H1 (cell line): ENCODE results near the gene MBD3. TPM values are rescaled to one million over a fixed set of nuclear protein-coding genes. Genes with fewer than 3 reads are reported as not detected.

ENCODE experiments used
- CTCF ChIA-PET: fragments of 300-600 bp; sonication (Branson Sonifier 250); formaldehyde crosslinking; loops from one replicate; lab custom pipeline; 2021; ENCODE audit not compliant: partially characterized antibody; lab: Charles Lee
- POLR2A ChIA-PET: fragments of 300-600 bp; sonication (Branson Sonifier 250); formaldehyde crosslinking; loops from one replicate; lab custom pipeline; 2021; ENCODE audit warnings: inconsistent platforms; ENCODE audit not compliant: partially characterized antibody; lab: Charles Lee
- DNase-seq, 2 experiments: peaks; one replicate each; pipeline versions ENCODE4 v3.0.0 to v3.0.0-alpha.2; 2010 to 2022; ENCODE audit warnings: low spot score in 2 of 2, low read depth in 1 of 2, mixed read lengths in 1 of 2
- FAIRE-seq: peaks from 2 replicates; lab custom pipeline; 2011; peaks lifted over from hg19 to GRCh38; lab: Jason Lieb, UNC
- H2AFZ ChIP-seq: 2 replicates; pipeline ENCODE4 v1.8.1; 2012; ENCODE audit warnings: low read length, inconsistent platforms
- H2AK5ac ChIP-seq: 2 replicates; pipeline ENCODE4 v1.6.1; 2013; ENCODE audit warnings: low read depth, low read length
- H2BK120ac ChIP-seq: replicated peaks from 2 replicates; pipeline ENCODE3; 2013; ENCODE audit warnings: low read depth, low read length, inconsistent platforms
- H2BK12ac ChIP-seq: 2 replicates; pipeline ENCODE4 v1.6.1; 2013; ENCODE audit warnings: low read depth, low read length
- H2BK15ac ChIP-seq: 2 replicates; pipeline ENCODE4 v1.6.1; 2013; ENCODE audit warnings: low read length
- H2BK20ac ChIP-seq: 2 replicates; pipeline ENCODE4 v1.6.1; 2013; ENCODE audit warnings: low read length
- H2BK5ac ChIP-seq: 2 replicates; pipeline ENCODE4 v1.6.1; 2013; ENCODE audit warnings: low read depth, low read length
- H3K14ac ChIP-seq: 2 replicates; pipeline ENCODE4 v1.6.1; 2013; ENCODE audit warnings: inconsistent platforms; ENCODE audit not compliant: insufficient read length
- H3K18ac ChIP-seq: 2 replicates; pipeline ENCODE4 v1.6.1; 2013; ENCODE audit warnings: low read length; ENCODE audit errors: extremely low read depth
- H3K23ac ChIP-seq: 2 replicates; pipeline ENCODE4 v1.6.1; 2013; ENCODE audit warnings: inconsistent platforms; ENCODE audit not compliant: insufficient read length
- H3K23me2 ChIP-seq: 2 replicates; pipeline ENCODE4 v1.6.1; 2013; ENCODE audit warnings: low read depth, low read length
- H3K27ac ChIP-seq: 2 replicates; pipeline ENCODE4 v1.6.1; 2011; ENCODE audit warnings: low read depth, low read length, inconsistent platforms
- H3K27me3 ChIP-seq, 4 experiments: replicated peaks in 1 of 4; 1 replicate in 1 of 4; 2 replicates in 3 of 4; pipeline versions ENCODE4 v1.6.1 to v1.8.1; 2011 to 2013; ENCODE audit warnings: low read length in 3 of 4, mild to moderate bottlenecking in 3 of 4, inconsistent platforms in 2 of 4, mixed read lengths in 2 of 4, moderate library complexity in 1 of 4; ENCODE audit not compliant: control insufficient read depth in 3 of 4, insufficient read depth in 3 of 4; ENCODE audit errors: extremely low read depth in 1 of 4
- H3K36me3 ChIP-seq, 4 experiments: 2 replicates each; pipeline versions ENCODE4 v1.6.1 to v1.8.1; 2011 to 2013; ENCODE audit warnings: mild to moderate bottlenecking in 4 of 4, low read length in 3 of 4, moderate library complexity in 2 of 4, control low read depth in 1 of 4, inconsistent platforms in 1 of 4; ENCODE audit not compliant: insufficient read depth in 4 of 4, control insufficient read depth in 2 of 4
- H3K4ac ChIP-seq: replicated peaks from 2 replicates; pipeline ENCODE3; 2013; ENCODE audit warnings: low read length, low read depth, mixed read lengths, inconsistent platforms; ENCODE audit not compliant: insufficient read length
- H3K4me1 ChIP-seq, 4 experiments: replicated peaks in 1 of 4; 1 replicate in 1 of 4; 2 replicates in 3 of 4; pipeline versions ENCODE4 v1.6.1 to v1.8.1; 2011 to 2013; ENCODE audit warnings: low read length in 3 of 4, inconsistent platforms in 2 of 4, mixed read lengths in 1 of 4; ENCODE audit not compliant: insufficient read depth in 4 of 4, control insufficient read depth in 3 of 4
- H3K4me2 ChIP-seq, 2 experiments: 2 replicates each; pipeline versions ENCODE4 v1.6.1 to v1.8.1; 2011 to 2013; ENCODE audit warnings: low read depth in 2 of 2, low read length in 2 of 2, control low read depth in 1 of 2, inconsistent platforms in 1 of 2, mild to moderate bottlenecking in 1 of 2; ENCODE audit not compliant: insufficient read depth in 1 of 2
- H3K4me3 ChIP-seq, 4 experiments: fragments of 200-600, 300-600 bp in 1 of 4; sonication (generic), shearing (Covaris generic), sonication (Bioruptor Twin) in 1 of 4; 2 replicates each; pipeline versions ENCODE4 v1.5.1 to v1.8.1; 2011 to 2016; ENCODE audit warnings: low read length in 4 of 4, low read depth in 3 of 4, control low read depth in 2 of 4, inconsistent platforms in 2 of 4, mild to moderate bottlenecking in 2 of 4, mixed read lengths in 1 of 4, moderate library complexity in 1 of 4; ENCODE audit not compliant: insufficient read depth in 2 of 4; ENCODE audit errors: extremely low read depth in 1 of 4
- H3K56ac ChIP-seq: replicated peaks from 2 replicates; pipeline ENCODE3; 2013; ENCODE audit warnings: low read depth, mild to moderate bottlenecking, mixed read lengths, low read length, inconsistent platforms; ENCODE audit not compliant: insufficient read length
- H3K79me1 ChIP-seq: 2 replicates; pipeline ENCODE4 v1.6.1; 2013; ENCODE audit warnings: low read depth, low read length, control low read depth
- H3K79me2 ChIP-seq, 2 experiments: 2 replicates each; pipeline versions ENCODE4 v1.6.1 to v1.8.1; 2012 to 2013; ENCODE audit warnings: low read length in 2 of 2, mild to moderate bottlenecking in 2 of 2, inconsistent platforms in 1 of 2; ENCODE audit not compliant: insufficient read depth in 2 of 2, control insufficient read depth in 1 of 2
- H3K9ac ChIP-seq, 4 experiments: replicated peaks in 1 of 4; 1 replicate in 1 of 4; 2 replicates in 3 of 4; pipeline versions ENCODE4 v1.6.1 to v1.8.1; 2011 to 2013; ENCODE audit warnings: low read depth in 3 of 4, low read length in 3 of 4, control low read depth in 2 of 4, mild to moderate bottlenecking in 2 of 4, moderate library complexity in 2 of 4, inconsistent platforms in 1 of 4; ENCODE audit errors: extremely low read depth in 1 of 4
- H3K9me3 ChIP-seq, 2 experiments: 2 replicates each; pipeline versions ENCODE4 v1.6.1 to v1.8.1; 2012 to 2013; ENCODE audit warnings: mild to moderate bottlenecking in 2 of 2, moderate library complexity in 2 of 2, control low read depth in 1 of 2, inconsistent platforms in 1 of 2, low read depth in 1 of 2, low read length in 1 of 2, mixed read lengths in 1 of 2; ENCODE audit not compliant: insufficient read depth in 2 of 2
- H4K20me1 ChIP-seq, 2 experiments: replicated peaks in 1 of 2; 2 replicates each; pipeline versions ENCODE3 to v1.8.1; 2011 to 2013; ENCODE audit warnings: inconsistent platforms in 2 of 2, low read length in 2 of 2, mild to moderate bottlenecking in 1 of 2; ENCODE audit not compliant: insufficient read depth in 2 of 2, control insufficient read depth in 1 of 2
- H4K5ac ChIP-seq: 2 replicates; pipeline ENCODE4 v1.6.1; 2013; ENCODE audit warnings: low read length, low read depth, mixed read lengths, inconsistent platforms; ENCODE audit not compliant: insufficient read length
- H4K8ac ChIP-seq: 2 replicates; pipeline ENCODE4 v1.8.0; 2013; ENCODE audit warnings: mild to moderate bottlenecking, moderate library complexity, low read length, inconsistent platforms; ENCODE audit not compliant: insufficient read depth; ENCODE audit errors: extremely low read depth
- H4K91ac ChIP-seq: replicated peaks from 2 replicates; pipeline ENCODE3; 2013; ENCODE audit warnings: low read length, mixed read lengths, inconsistent platforms; ENCODE audit not compliant: insufficient read length
- ZNF274 ChIP-seq: IDR thresholded peaks from 2 replicates; pipeline ENCODE4 v1.7.0; 2012; ENCODE audit warnings: low read length, borderline replicate concordance; ENCODE audit errors: extremely low read depth
- WGBS, 2 experiments: shearing (Covaris generic) in 1 of 2; methylation state at CpG; one replicate each; pipeline versions ENCODE4 v1.1.6 to v1.1.7; 2013 to 2015; ENCODE audit warnings: low lambda C conversion rate in 2 of 2, mixed read lengths in 2 of 2, inconsistent platforms in 1 of 2, low coverage in 1 of 2, missing lambda C conversion rate in 1 of 2; ENCODE audit not compliant: insufficient replicate concordance in 2 of 2, insufficient coverage in 1 of 2, insufficient read length in 1 of 2; ENCODE audit errors: extremely low coverage in 1 of 2, missing lambda C conversion rate in 1 of 2; 5-methylcytosine and 5-hydroxymethylcytosine counted together
- polyA plus RNA-seq, 7 experiments: library from polyadenylated mRNA; depleted of rRNA in 3 of 7; stranded (reverse) in 5 of 7; unstranded in 2 of 7; fragments of >200 nt in 5 of 7; fragments of 200-250 nt in 2 of 7; gene quantifications; 1 replicate in 5 of 7; 2 replicates in 1 of 7; 4 replicates in 1 of 7; pipeline versions ENCODE4 v1.2.1 to v1.2.3, GENCODE V29; 2011 to 2013; ENCODE audit warnings: missing spikeins in 2 of 7, mixed read lengths in 2 of 7
- total RNA-seq: library from RNA; stranded (reverse); fragmentation: NEBNext Ultra II Directional; extraction: Animal tissue kit (Norgen Biotek cat#: 25700); gene quantifications from 2 replicates; pipeline ENCODE4 v1.2.1, GENCODE V29; 2021

MBD3 gene
- total and polyA plus RNA-seq, 2 of the 8 experiments (the other 6 are each of a cell fraction or from before 2014, with no cell fraction given): 88.2 to 110 TPM

DNA sequence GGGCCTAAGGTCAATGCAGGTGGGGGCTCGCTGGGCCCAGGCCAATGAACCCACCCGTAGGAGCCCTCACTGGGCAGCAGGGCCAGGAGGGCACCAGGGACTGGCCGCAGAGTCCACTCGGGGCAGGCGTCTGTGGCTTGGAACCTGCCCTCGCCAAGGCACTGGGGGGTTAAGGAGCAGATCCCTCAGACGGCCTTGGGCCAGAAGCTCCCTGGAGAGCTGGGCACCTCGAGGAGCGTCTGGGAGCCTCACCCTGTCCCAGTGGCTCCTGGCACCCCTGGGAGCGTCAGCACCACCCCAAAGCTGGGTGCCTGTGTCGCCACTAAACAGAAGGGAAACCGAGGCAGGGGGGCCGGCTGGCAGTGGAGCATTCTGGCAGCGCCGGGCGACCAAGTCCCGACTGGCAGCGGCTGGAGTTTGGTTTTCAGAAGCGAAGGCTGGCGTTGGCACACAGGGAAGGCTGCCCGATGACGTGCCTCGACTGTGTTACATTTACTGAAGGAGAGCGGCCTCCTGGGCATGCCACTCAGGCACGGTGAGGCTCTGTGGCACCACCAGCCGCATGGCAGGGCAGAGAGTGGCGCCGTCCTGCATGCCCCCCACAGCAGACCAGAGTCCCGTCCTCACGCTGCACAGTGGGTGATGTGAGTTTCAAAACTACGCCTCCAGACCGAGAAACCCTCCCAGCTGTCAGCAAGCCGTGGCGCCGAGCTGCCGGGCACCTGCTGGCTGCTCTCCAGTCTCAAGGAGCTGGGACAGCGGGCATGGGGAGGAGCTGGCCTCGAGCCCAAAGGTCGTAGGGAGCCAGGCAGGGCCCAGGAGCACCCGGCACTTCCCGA is 15.4 kb downstream of the MBD3 start:
- no peak overlapping the region for H2BK20ac ChIP-seq
- H4K20me1 ChIP-seq: peaks cover 0 to 18% of the 10 kb centered on the region in 2 experiments
- H3K14ac ChIP-seq: no peak overlapping the region
- no peak overlapping the region for H4K91ac ChIP-seq
- 90% methylated on average over 39 of the region's 41 CpGs; no CpG with 5 or more reads in 1 of the 2 experiments for WGBS, 2 experiments
- no peak overlapping the region for H2BK12ac ChIP-seq
- H4K5ac ChIP-seq: no peak overlapping the region
- H3K23ac ChIP-seq: no peak overlapping the region
- no peak overlapping the region for H3K4me3 ChIP-seq
- no peak overlapping the region for H3K4ac ChIP-seq
- no peaks in the 10 kb centered on the region for H3K23me2 ChIP-seq
- H3K18ac ChIP-seq: no peak overlapping the region
- H4K8ac ChIP-seq: no peak overlapping the region; the same call in 1 of the 2 replicates
- H3K56ac ChIP-seq: no peak overlapping the region
- peaks cover 7 to 47% (median 32%) of the 10 kb centered on the region in 4 experiments; a peak in 6 of 8 replicates for H3K36me3 ChIP-seq
- no peak overlapping the region for H3K9ac ChIP-seq
- no peak for TF ChIP-seq ZNF274
- no peak overlapping the region for H3K27ac ChIP-seq
- 0 out of 2 replicates have a peak, but pooled peaks cover 2% of the 10 kb centered on the region for H3K79me1 ChIP-seq
- no peak overlapping the region for H2AK5ac ChIP-seq
- H2AFZ ChIP-seq: no peak overlapping the region
- ChIA-PET POLR2A (interaction anchor here (0.6 to 8.8 kb wide), 9 partner anchors 8 to 83 kb away, joined by 3 to 148 read pairs (median 4); partner anchors contain the start of gene MEX3D), CTCF (interaction anchor here (0.7 to 4.5 kb wide), 4 partner anchors 12 to 38 kb away, joined by 3 to 25 read pairs (median 4); no protein-coding TSS in a partner anchor)
- FAIRE-seq (no peak), DNase-seq (no peak)
- H2BK120ac ChIP-seq: no peak overlapping the region
- H2BK5ac ChIP-seq: no peak overlapping the region
- H3K79me2 ChIP-seq: no peaks in the 10 kb centered on the region
- H2BK15ac ChIP-seq: no peak overlapping the region
- no peaks in the 10 kb centered on the region for H3K27me3 ChIP-seq
- no peaks in the 10 kb centered on the region for H3K9me3 ChIP-seq
- no peak overlapping the region for H3K4me2 ChIP-seq
- H3K4me1 ChIP-seq: no peaks in the 10 kb centered on the region
